LNCAP (cell line): ENCODE data around the gene VSTM4.

Experiments used
- CTCF ChIP-seq: fragments of 450-650 bp; IDR thresholded peaks from 2 replicates; pipeline ENCODE4 v1.5.1; 2017; ENCODE audit warnings: mild to moderate bottlenecking

VSTM4 gene

GRCh38 chr10:49135575-49136313 is 20.4 kb upstream of the VSTM4 start:
- TF ChIP-seq CTCF, result no peak

DNA sequence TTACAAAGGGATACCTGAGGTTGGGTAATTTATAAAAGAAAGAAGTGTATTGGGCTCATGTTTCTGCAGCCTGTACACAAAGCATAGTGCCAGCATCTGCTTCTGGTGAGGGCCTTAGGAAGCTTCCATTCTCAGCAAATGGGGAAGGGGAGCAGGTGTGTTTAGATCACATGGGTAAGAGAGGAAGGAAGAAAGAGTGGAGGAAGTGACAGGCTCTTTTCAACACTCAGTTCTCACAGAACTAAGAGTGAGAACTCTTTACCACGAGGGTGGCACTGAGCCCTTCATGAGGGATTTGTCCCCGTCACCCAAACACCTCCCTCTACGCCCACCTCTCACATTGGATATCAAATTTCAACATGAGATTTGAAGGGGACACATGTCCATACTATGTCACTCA is 19.0 kb upstream of the VSTM4 start:
- no peak for TF ChIP-seq CTCF

DNA sequence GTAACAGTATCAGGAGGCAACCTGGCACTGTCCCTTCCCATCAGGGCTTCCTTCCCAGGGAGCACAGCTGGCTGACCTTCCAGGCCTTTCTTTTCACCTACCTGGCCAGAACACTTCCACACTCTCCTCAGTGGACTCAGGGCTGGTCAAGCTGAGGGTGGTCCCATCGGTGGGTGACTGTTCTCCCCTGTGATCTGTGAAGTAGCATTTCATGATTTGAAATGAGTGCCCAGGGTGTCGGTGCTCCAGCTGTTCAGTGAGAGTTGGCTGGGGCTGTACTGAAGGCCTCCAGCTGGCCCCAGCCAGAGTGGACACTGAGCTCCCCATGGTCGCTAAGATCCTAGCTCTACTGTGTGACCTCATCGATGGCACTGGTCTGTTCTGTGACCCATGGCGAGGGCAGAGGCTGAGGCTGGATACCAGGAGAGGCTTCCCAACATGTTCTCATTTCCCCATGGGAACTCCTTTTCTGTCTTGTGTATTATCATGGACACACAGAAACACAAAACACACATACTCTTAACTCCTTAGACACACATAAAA is 18.5 kb upstream of the VSTM4 start, which contains the start of gene FAM170B:
FAM170B (minus strand) TSS at position 316 of the 543 bp plus-strand sequence; CDS start at position 213, 103 bp downstream.
- TF ChIP-seq CTCF, result no peak

GRCh38 chr10:49132362-49132737 is 17.0 kb upstream of the VSTM4 start:
- TF ChIP-seq CTCF, result no peak

DNA sequence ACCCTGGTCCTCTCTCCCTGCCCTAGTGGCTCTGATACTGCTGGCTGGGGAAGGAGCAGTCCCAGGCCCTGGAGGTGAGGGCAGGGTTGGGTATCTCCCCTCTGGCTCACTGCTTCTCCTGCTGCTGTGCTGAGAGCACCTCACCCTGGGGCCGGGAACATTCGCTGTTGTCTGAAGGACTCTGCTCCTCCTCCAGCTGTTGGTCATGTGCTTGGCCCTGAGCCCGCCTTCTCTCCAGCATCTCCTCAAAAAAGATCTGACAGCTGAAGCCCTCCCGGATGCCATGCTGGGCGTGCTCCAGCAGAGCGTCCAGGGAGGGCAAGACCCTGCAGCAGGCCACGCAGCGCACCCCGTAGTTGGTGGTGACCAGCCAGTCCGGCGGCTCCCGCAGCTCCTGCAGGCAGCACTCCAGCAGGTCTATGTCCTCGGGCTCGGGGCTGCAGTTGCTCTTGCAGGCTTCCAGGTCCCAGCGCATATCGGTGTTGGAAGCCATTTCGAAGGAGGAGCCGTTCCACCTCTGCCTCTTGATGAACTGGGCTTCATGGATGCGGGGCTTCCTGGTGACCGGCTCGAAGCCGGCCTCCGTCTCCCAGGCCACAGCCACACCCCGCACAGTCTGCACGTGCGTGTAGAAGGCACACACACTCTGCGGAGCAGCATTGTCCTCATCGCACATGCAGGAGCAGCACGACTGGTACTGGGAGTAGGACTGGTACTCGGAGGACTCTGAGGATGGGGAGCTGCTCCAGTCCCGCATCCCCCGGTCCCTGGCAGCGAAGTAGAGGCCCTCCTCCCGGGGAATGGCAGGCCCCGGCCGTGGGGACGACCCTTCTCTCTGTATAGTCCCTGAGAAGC is 16.4 kb upstream of the VSTM4 start:
- no peak for TF ChIP-seq CTCF

DNA sequence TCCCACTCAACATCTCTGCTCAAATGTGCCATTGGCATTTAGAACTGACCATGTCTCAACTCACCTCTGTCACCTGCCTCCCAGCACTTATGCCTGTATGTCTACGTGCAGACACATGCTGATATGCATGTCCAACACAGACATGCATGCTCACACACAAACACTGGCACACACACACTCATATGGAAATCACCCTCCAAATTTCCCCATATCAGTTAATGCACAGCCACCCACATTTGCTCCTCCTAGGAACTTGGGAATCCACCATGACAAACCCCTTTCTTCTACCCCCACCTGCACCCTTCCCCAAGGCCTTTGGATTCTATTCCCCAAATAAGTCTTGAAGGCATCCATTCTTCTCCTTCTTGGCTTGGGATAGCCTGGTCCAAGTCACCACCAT is 14.1 kb upstream of the VSTM4 start:
- TF ChIP-seq CTCF, result no peak

- TF ChIP-seq CTCF, result no peak
These were observed 13.5 kb upstream of the VSTM4 start for GRCh38 chr10:49128854-49129253.
